HEK293 (cell line): ENCODE data around the gene FASTK.

Source experiments
- CTCF ChIA-PET: fragments of 350-600 bp; formaldehyde crosslinking; extraction: SDS; loops from one replicate; lab custom pipeline; 2021; ENCODE audit warnings: antibody characterized with exemption; lab: Yijun Ruan, JAX
- POLR2A ChIA-PET: fragments of 300-600 bp; formaldehyde crosslinking; extraction: SDS; loops from one replicate; lab custom pipeline; 2020; ENCODE audit warnings: antibody characterized with exemption, inconsistent platforms; lab: Yijun Ruan, JAX
- H3K27ac ChIP-seq: fragments of 200-500 bp; sonication (Bioruptor generic); 2 replicates; pipeline ENCODE4 v1.5.1; 2014; ENCODE audit warnings: low read depth, low read length, control low read depth, inconsistent platforms; ENCODE audit errors: extremely low read depth
- H3K36me3 ChIP-seq, 2 experiments: fragments of 200-500 bp in 1 of 2; sonication (Bioruptor generic) in 1 of 2; 1 replicate in 1 of 2; 2 replicates in 1 of 2; pipeline ENCODE4 v1.5.1; 2014 to 2017; ENCODE audit warnings: inconsistent platforms in 2 of 2, low read length in 2 of 2; ENCODE audit not compliant: control insufficient read depth in 2 of 2, insufficient read depth in 1 of 2
- H3K4me1 ChIP-seq: fragments of 200-500 bp; sonication (Bioruptor generic); 2 replicates; pipeline ENCODE4 v1.5.1; 2014; ENCODE audit warnings: mild to moderate bottlenecking, low read length, inconsistent platforms; ENCODE audit not compliant: control insufficient read depth, insufficient read depth
- H3K4me3 ChIP-seq: 2 replicates; pipeline ENCODE4 v1.5.1; 2011; ENCODE audit warnings: low read depth, mild to moderate bottlenecking, control low read depth, low read length, moderate library complexity
- H3K9me3 ChIP-seq: fragments of 200-500 bp; sonication (Bioruptor generic); 2 replicates; pipeline ENCODE4 v1.5.1; 2014; ENCODE audit warnings: low read depth, low read length, inconsistent platforms; ENCODE audit not compliant: control insufficient read depth, insufficient read depth
- HIC1 ChIP-seq: fragments of 450-650 bp; formaldehyde crosslinking; IDR thresholded peaks from 2 replicates; pipeline ENCODE4 v1.5.1; 2016; ENCODE audit warnings: missing biosample characterization, missing genetic modification characterization
- HOXC10 ChIP-seq: sonication (generic); formaldehyde crosslinking; IDR thresholded peaks from 2 replicates; pipeline ENCODE4 v1.8.1; 2023; ENCODE audit warnings: mild to moderate bottlenecking, missing genetic modification reagents
- IKZF3 ChIP-seq: fragments of 450-650 bp; IDR thresholded peaks from 2 replicates; pipeline ENCODE4 v1.5.0; 2018; ENCODE audit warnings: missing biosample characterization, mild to moderate bottlenecking, missing genetic modification characterization, moderate library complexity
- KLF17 ChIP-seq: fragments of 450-650 bp; formaldehyde crosslinking; IDR thresholded peaks from 2 replicates; pipeline ENCODE4 v1.5.1; 2016; ENCODE audit warnings: missing biosample characterization, missing genetic modification characterization
- PRDM10 ChIP-seq: fragments of 450-650 bp; formaldehyde crosslinking; IDR thresholded peaks from 2 replicates; pipeline ENCODE4 v1.5.1; 2016; ENCODE audit warnings: missing biosample characterization, missing genetic modification characterization
- TCF7L2 ChIP-seq: IDR thresholded peaks from 2 replicates; pipeline ENCODE4 v1.6.1; 2011; ENCODE audit warnings: low read depth, mild to moderate bottlenecking, inconsistent platforms, low read length, moderate library complexity, borderline replicate concordance
- ZNF114 ChIP-seq: fragments of 450-650 bp; formaldehyde crosslinking; IDR thresholded peaks from 2 replicates; pipeline ENCODE4 v1.5.0; 2017; ENCODE audit warnings: missing biosample characterization, missing genetic modification characterization
- ZNF121 ChIP-seq: fragments of 450-650 bp; formaldehyde crosslinking; IDR thresholded peaks from 2 replicates; pipeline ENCODE4 v1.5.1; 2016; ENCODE audit warnings: missing biosample characterization, missing genetic modification characterization
- ZNF24 ChIP-seq: fragments of 450-650 bp; formaldehyde crosslinking; IDR thresholded peaks from 2 replicates; pipeline ENCODE4 v1.5.1; 2016; ENCODE audit warnings: missing biosample characterization, missing genetic modification characterization
- ZNF248 ChIP-seq: fragments of 450-650 bp; formaldehyde crosslinking; IDR thresholded peaks from 2 replicates; pipeline ENCODE4 v1.5.1; 2017; ENCODE audit warnings: missing biosample characterization, missing genetic modification characterization
- ZNF311 ChIP-seq: fragments of 450-650 bp; formaldehyde crosslinking; IDR thresholded peaks from 2 replicates; pipeline ENCODE4 v1.5.1; 2017; ENCODE audit warnings: missing biosample characterization, missing genetic modification characterization, borderline replicate concordance
- ZNF398 ChIP-seq: fragments of 450-650 bp; formaldehyde crosslinking; IDR thresholded peaks from 2 replicates; pipeline ENCODE4 v1.5.1; 2017; ENCODE audit warnings: missing biosample characterization, missing genetic modification characterization
- ZNF473 ChIP-seq: fragments of 450-650 bp; formaldehyde crosslinking; IDR thresholded peaks from 2 replicates; pipeline ENCODE4 v1.5.1; 2017; ENCODE audit warnings: missing biosample characterization, missing genetic modification characterization
- ZNF510 ChIP-seq: fragments of 450-650 bp; formaldehyde crosslinking; IDR thresholded peaks from 2 replicates; pipeline ENCODE4 v1.5.1; 2018; ENCODE audit warnings: mild to moderate bottlenecking, missing genetic modification characterization, missing biosample characterization; ENCODE audit not compliant: insufficient replicate concordance
- ZNF600 ChIP-seq: fragments of 450-650 bp; formaldehyde crosslinking; IDR thresholded peaks from 2 replicates; pipeline ENCODE4 v1.5.1; 2016; ENCODE audit warnings: missing biosample characterization, missing genetic modification characterization
- ZNF610 ChIP-seq: fragments of 450-650 bp; formaldehyde crosslinking; IDR thresholded peaks from 2 replicates; pipeline ENCODE4 v1.5.1; 2016; ENCODE audit warnings: missing biosample characterization, missing genetic modification characterization, borderline replicate concordance
- ZNF624 ChIP-seq: fragments of 450-650 bp; formaldehyde crosslinking; IDR thresholded peaks from 2 replicates; pipeline ENCODE4 v1.5.1; 2017; ENCODE audit warnings: missing biosample characterization, missing genetic modification characterization
- ZNF658 ChIP-seq: fragments of 450-650 bp; formaldehyde crosslinking; IDR thresholded peaks from 2 replicates; pipeline ENCODE4; 2016; ENCODE audit warnings: missing biosample characterization, missing genetic modification characterization
- ZNF747 ChIP-seq: fragments of 450-650 bp; formaldehyde crosslinking; IDR thresholded peaks from 2 replicates; pipeline ENCODE4 v1.5.1; 2016; ENCODE audit warnings: missing biosample characterization, missing genetic modification characterization

The FASTK gene

GRCh38 chr7:151121380-151122170 is 41.0 kb upstream of the FASTK start (continued):
- TF ChIP-seq ZNF398 (tag by site-specific recombination): no peak
- TF ChIP-seq ZNF121 (tag by site-specific recombination): no peak
- peak; percentile 17; the same call in 1 of the 2 replicates for TF ChIP-seq HIC1 (tag by site-specific recombination)
- TF ChIP-seq ZNF114 (tag by site-specific recombination): no peak
- TF ChIP-seq ZNF624 (tag by site-specific recombination): no peak
- TF ChIP-seq HOXC10: no peak
- no peak for TF ChIP-seq ZNF747
- no peak for TF ChIP-seq IKZF3 (tag by site-specific recombination)
- TF ChIP-seq PRDM10 (tag by site-specific recombination): no peak
- TF ChIP-seq KLF17 (tag by site-specific recombination): no peak
- no peak for TF ChIP-seq ZNF510 (tag by site-specific recombination)
- TF ChIP-seq ZNF311 (tag by site-specific recombination): no peak
- no peak for TF ChIP-seq TCF7L2
- no peak for TF ChIP-seq ZNF658 (tag by site-specific recombination)
- no peak for TF ChIP-seq ZNF473 (tag by site-specific recombination)
- no peak for TF ChIP-seq ZNF600 (tag by site-specific recombination)
- no peak for TF ChIP-seq ZNF610 (tag by site-specific recombination)
- no peak for TF ChIP-seq ZNF24 (tag by site-specific recombination)

GRCh38 chr7:151120896-151121295 is 40.3 kb upstream of the FASTK start:
- Histone ChIP-seq H3K4me3 (no peak overlapping the region), H3K36me3 (peaks cover 0 to 96% of the 10 kb centered on the region in 2 experiments; a peak in 1 of 3 replicates), H3K9me3 (no peaks in the 10 kb centered on the region), H3K4me1 (no peaks in the 10 kb centered on the region), H3K27ac (no peak overlapping the region)
- CTCF ChIA-PET: interaction anchor here (0.6 to 1.5 kb wide), 4 partner anchors 9 to 103 kb away, joined by 3 to 4 read pairs (median 4); no protein-coding TSS in a partner anchor
- TF ChIP-seq ZNF248 (tag by site-specific recombination) (no peak), ZNF600 (tag by site-specific recombination) (peak; percentile 60)
- POLR2A ChIA-PET: no interaction called here
